Nephron (organoid): ENCODE data around the gene WDR47.

Experiments
- H3K27ac Mint-ChIP-seq, 3 experiments: 2 replicates each; pipeline ENCODE4 v1.8.0; 2020; ENCODE audit warnings: mixed read lengths in 3 of 3, mild to moderate bottlenecking in 2 of 3, moderate library complexity in 1 of 3
- H3K27me3 Mint-ChIP-seq: 2 replicates; pipeline ENCODE4 v1.8.0; 2021; ENCODE audit warnings: low read depth, mild to moderate bottlenecking, moderate library complexity, mixed read lengths
- H3K36me3 Mint-ChIP-seq: 2 replicates; pipeline ENCODE4 v1.8.0; 2020; ENCODE audit warnings: low read depth, mixed read lengths
- H3K4me1 Mint-ChIP-seq: 2 replicates; pipeline ENCODE4 v1.8.0; 2020; ENCODE audit warnings: mixed read lengths
- H3K4me3 Mint-ChIP-seq, 3 experiments: 2 replicates each; pipeline ENCODE4 v1.8.0; 2020; ENCODE audit warnings: mild to moderate bottlenecking in 3 of 3, mixed read lengths in 3 of 3, moderate library complexity in 2 of 3
- H3K9me3 Mint-ChIP-seq: 2 replicates; pipeline ENCODE4 v1.8.0; 2020; ENCODE audit warnings: mixed read lengths
- CTCF ChIP-seq, 3 experiments: fragments of 200-600 bp; sonication (generic); IDR thresholded peaks; one replicate each; pipeline ENCODE4 v1.5.0; 2021; ENCODE audit warnings: antibody characterized with exemption in 3 of 3; ENCODE audit not compliant: unreplicated experiment in 3 of 3

WDR47 gene

GRCh38 chr1:108925920-108926319 lies 116.0 kb downstream of the WDR47 start:
- no peak for TF ChIP-seq CTCF (IDR thresholded peaks at IDR 0.05; ENCODE audit: unreplicated experiment in 3 of 3)
- H3K36me3 Mint-ChIP-seq, result peaks cover 30% of the 10 kb centered on the region
- H3K4me3 Mint-ChIP-seq, result no peak overlapping the region
- no peaks in the 10 kb centered on the region for H3K9me3 Mint-ChIP-seq
- no peaks in the 10 kb centered on the region for H3K27me3 Mint-ChIP-seq
- H3K27ac Mint-ChIP-seq, result no peak overlapping the region
- H3K4me1 Mint-ChIP-seq, result no peaks in the 10 kb centered on the region
